Adrenal gland (tissue), 12 donors: ENCODE measurements around the gene DMRTC2. TPM values are rescaled to one million over a fixed set of nuclear protein-coding genes. Genes with fewer than 3 reads are reported as not detected.

Experiments
- DNase-seq, 7 donors: peaks; one replicate each; pipeline ENCODE4 v3.0.0-alpha.2; 2019 to 2020
- H3K27ac ChIP-seq, 5 donors: fragments of 200-600 bp; sonication (generic) in 4 of 5; 1 replicate in 3 of 5; 2 replicates in 2 of 5; pipeline versions ENCODE4 v1.5.1 to v1.8.0; 2016 to 2020; ENCODE audit warnings: mild to moderate bottlenecking in 1 of 5
- H3K27me3 ChIP-seq: fragments of 200-600 bp; 2 replicates; pipeline ENCODE4 v1.8.0; 2021
- H3K36me3 ChIP-seq, 2 donors: fragments of 200-600 bp; replicated peaks in 1 of 2; 1 replicate in 1 of 2; 2 replicates in 1 of 2; pipeline versions ENCODE4 v1.5.1 to v1.8.0; 2018 to 2022
- H3K4me1 ChIP-seq, 2 donors: fragments of 200-600 bp; replicated peaks in 1 of 2; 1 replicate in 1 of 2; 2 replicates in 1 of 2; pipeline versions ENCODE4 v1.5.1 to v1.8.0; 2018 to 2021
- H3K4me3 ChIP-seq, 4 donors: fragments of 200-600 bp; sonication (generic) in 3 of 4; one replicate each; pipeline ENCODE4 v1.5.1; 2016 to 2018
- H3K9me3 ChIP-seq, 3 donors: fragments of 200-600 bp; sonication (generic) in 1 of 3; replicated peaks in 1 of 3; 1 replicate in 2 of 3; 2 replicates in 1 of 3; pipeline versions ENCODE4 v1.5.1 to v1.8.0; 2016 to 2021
- CTCF ChIP-seq, 6 experiments: fragments of 450-650 bp in 4 of 6; fragments of 200-600 bp in 2 of 6; sonication (generic) in 1 of 6; IDR thresholded peaks; 1 replicate in 5 of 6; 2 replicates in 1 of 6; pipeline versions ENCODE4 v1.5.1 to v1.8.0; 2016 to 2021; ENCODE audit warnings: antibody characterized with exemption in 6 of 6, mild to moderate bottlenecking in 2 of 6, moderate library complexity in 1 of 6
- POLR2A ChIP-seq, 2 donors: fragments of 450-650 bp; IDR thresholded peaks; one replicate each; pipeline ENCODE4 v1.6.1; 2017; ENCODE audit warnings: antibody characterized with exemption in 2 of 2, mild to moderate bottlenecking in 2 of 2, moderate library complexity in 1 of 2
- WGBS, 4 donors: extraction: QIAGEN DNeasy Blood & Tissue Kit in 2 of 4; methylation state at CpG; one replicate each; pipeline versions ENCODE4 v1.1.5 to v1.1.7; 2013 to 2017; 5-methylcytosine and 5-hydroxymethylcytosine counted together
- intact Hi-C, 2 donors: fragments of 100-400 bp; cut with DNase I; formaldehyde crosslinking; loops; one replicate each; pipeline versions ENCODE4 v1.14.1 to v1.15.0; 2022 to 2023
- polyA plus RNA-seq, 3 donors: library from polyadenylated mRNA; stranded (reverse); fragments of 200-250 nt in 2 of 3; fragments of 350-450 nt in 1 of 3; fragmentation: Illumina TruSeq in 1 of 3; extraction: RNeasy Lipid Tissue Mini Kit (QIAGEN cat#74804) in 1 of 3; gene quantifications; one replicate each; pipeline ENCODE4 v1.2.3, GENCODE V29; 2013 to 2014
- total RNA-seq, 9 donors: library from RNA; depleted of rRNA in 4 of 9; stranded (reverse); fragments of >200 nt in 4 of 9; fragments of 120-200 nt in 1 of 9; fragmentation: NEBNext Ultra II Directional in 1 of 9; extraction: Animal tissue kit (Norgen Biotek cat#: 25700) in 1 of 9; gene quantifications; one replicate each; pipeline versions ENCODE4 v1.1.0 to v1.2.4, GENCODE V29; 2013 to 2023
- donor health status: healthy with polysubstance abuse.
- donor health status: Bipolar disorder and iron deficiency.
- donor health status: DM: yes; HTN: yes; CAD: no.
- donor health status: DM: no; HTN: no; CAD: no.
- donor health status: DM: no; HTN: no; CAD: no.
- donor health status: DM: yes; HTN: yes; CAD: no.

The DMRTC2 gene
- total and polyA plus RNA-seq, 12 donors = not detected

- Histone ChIP-seq H3K27ac (no peak overlapping the region), H3K36me3 (peaks cover 0 to 75% of the 10 kb centered on the region in 2 donors), H3K27me3 (no peaks in the 10 kb centered on the region), H3K4me3 (no peak overlapping the region), H3K9me3 (no peaks in the 10 kb centered on the region), H3K4me1 (no peaks in the 10 kb centered on the region)
- DNase-seq = no peak
- 84 to 85% (median 85%) methylated on average over 12 to 13 of the region's 13 CpGs for WGBS, 4 donors
- TF ChIP-seq POLR2A (IDR thresholded peaks at IDR 0.05) (no peak), CTCF (IDR thresholded peaks at IDR 0.05) (no peak)
- intact Hi-C loops = no loop called here
These were observed 24.6 kb downstream of the DMRTC2 start for GRCh38 chr19:41869374-41869955.

GRCh38 chr19:41870401-41870873 lies 25.6 kb downstream of the DMRTC2 start:
- Histone ChIP-seq H3K27me3 (no peaks in the 10 kb centered on the region), H3K27ac (no peak overlapping the region), H3K4me1 (no peaks in the 10 kb centered on the region), H3K36me3 (peaks cover 0 to 65% of the 10 kb centered on the region in 2 donors), H3K9me3 (no peaks in the 10 kb centered on the region), H3K4me3 (no peak overlapping the region)
- 52 to 89% (median 80%) methylated on average over 2 to 3 of the region's 3 CpGs for WGBS, 4 donors
- TF ChIP-seq CTCF (IDR thresholded peaks at IDR 0.05) (no peak), POLR2A (IDR thresholded peaks at IDR 0.05) (no peak)
- intact Hi-C loops = loop anchor here in 1 of 2 donors (10.0 kb wide), 1 partner anchor 84 kb away; the partner anchor contains the start of gene RABAC1
- DNase-seq = peak in 2 of 7 donors; percentile 21 to 37

GRCh38 chr19:41871573-41872383 lies 26.9 kb downstream of the DMRTC2 start:
- TF ChIP-seq POLR2A (IDR thresholded peaks at IDR 0.05) = no peak
- no peak for TF ChIP-seq CTCF (IDR thresholded peaks at IDR 0.05)
- WGBS, 4 donors = 62 to 73% (median 64%) methylated on average over 10 to 16 of the region's 16 CpGs
- no peak overlapping the region for H3K4me3 ChIP-seq
- DNase-seq = no peak
- H3K9me3 ChIP-seq = no peaks in the 10 kb centered on the region
- peaks cover 0 to 54% of the 10 kb centered on the region in 2 donors for H3K36me3 ChIP-seq
- no peaks in the 10 kb centered on the region for H3K27me3 ChIP-seq
- peak overlapping the region in 1 of 5 donors; percentile 1 for H3K27ac ChIP-seq
- no peaks in the 10 kb centered on the region for H3K4me1 ChIP-seq
- intact Hi-C loops = loop anchor here in 1 of 2 donors (10.0 kb wide), 1 partner anchor 83 kb away; the partner anchor contains the start of gene RABAC1

- Histone ChIP-seq H3K27me3 (no peaks in the 10 kb centered on the region), H3K9me3 (no peaks in the 10 kb centered on the region), H3K27ac (no peak overlapping the region), H3K4me1 (no peaks in the 10 kb centered on the region), H3K4me3 (no peak overlapping the region), H3K36me3 (peaks cover 0 to 48% of the 10 kb centered on the region in 2 donors)
- 79 to 89% (median 87%) methylated on average over 9 to 12 of the region's 12 CpGs for WGBS, 4 donors
- TF ChIP-seq CTCF (IDR thresholded peaks at IDR 0.05) (no peak), POLR2A (IDR thresholded peaks at IDR 0.05) (no peak)
- DNase-seq = no peak
- intact Hi-C loops = loop anchor here in 1 of 2 donors (10.0 kb wide), 1 partner anchor 82 kb away; the partner anchor contains the start of gene RABAC1
These were observed 27.5 kb downstream of the DMRTC2 start for GRCh38 chr19:41872384-41872774.
